ENCODE data around the gene CHD1. TPM values are rescaled to one million over a fixed set of nuclear protein-coding genes. Genes with fewer than 3 reads are reported as not detected.

CHD1 gene
- total and polyA plus RNA-seq, 9 of the 15 experiments (the other 6 are each of a cell fraction or from before 2014, with no cell fraction given): 27.3 to 133 (median 58.7) TPM

- H3K4me2 ChIP-seq (ENCODE audit: insufficient read depth, low read length): no peak overlapping the region
- no peak overlapping the region for H2AFZ ChIP-seq (ENCODE audit: low read depth, low read length)
- H3K4me3 ChIP-seq: no peak overlapping the region
- H3K79me2 ChIP-seq (ENCODE audit: control insufficient read depth, insufficient read depth, low read length): peaks cover 97% of the 10 kb centered on the region
- 44% methylated on average over 1 of the region's 1 CpG for WGBS (ENCODE audit: insufficient coverage, low coverage, missing lambda C conversion rate)
- BruUV-seq (replicated peaks): no TSS peak
- no peaks in the 10 kb centered on the region for H3K9me1 ChIP-seq (ENCODE audit: control insufficient read depth, insufficient read depth, low read length)
- peaks cover 70% of the 10 kb centered on the region for H3K36me3 ChIP-seq (ENCODE audit: control insufficient read depth, insufficient read depth, low read length)
- H3K4me1 ChIP-seq (replicated peaks in 1 of 2; ENCODE audit: control insufficient read depth in 2 of 2, insufficient read depth in 2 of 2, low read length in 2 of 2): no peaks in the 10 kb centered on the region
- FAIRE-seq (no peak), DNase-seq (ENCODE audit: extremely low read depth in 1 of 4, low spot score in 3 of 4) (no peak), ATAC-seq (no peak)
- no peak overlapping the region for H3K9ac ChIP-seq (ENCODE audit: insufficient read depth in 1 of 2, low read depth in 2 of 2, low read length in 2 of 2)
- no peaks in the 10 kb centered on the region for H3K9me3 ChIP-seq (replicated peaks; ENCODE audit: control insufficient read depth, insufficient read depth, low read depth, low read length)
- ChIA-PET POLR2A (interaction anchor here (0.9 to 1.5 kb wide), 3 partner anchors 44 to 148 kb away, joined by 3 to 5 read pairs (median 3); no protein-coding TSS in a partner anchor), CTCF (ENCODE audit: low intra/inter-chr PET ratio) (interaction anchor here (0.6 to 4.0 kb wide), 2 partner anchors 81 to 125 kb away, joined by 3 to 53 read pairs; no protein-coding TSS in a partner anchor)
- H4K20me1 ChIP-seq (replicated peaks; ENCODE audit: control insufficient read depth, insufficient read depth, low read length): no peaks in the 10 kb centered on the region
- intact Hi-C loops (cut with micrococcal nuclease) (loop anchor here (5.0 kb wide), 1 partner anchor 54 kb away; no protein-coding TSS in a partner anchor), in situ Hi-C loops (cut with MboI) (no loop called here)
- H3K27ac ChIP-seq (ENCODE audit: extremely low read depth, low read depth, low read length): no peak overlapping the region
- no peaks in the 10 kb centered on the region for H3K27me3 ChIP-seq (ENCODE audit: control insufficient read depth in 2 of 2, insufficient read depth in 2 of 2, low read length in 2 of 2)
- TF ChIP-seq FUS (optimal IDR thresholded peaks at IDR 0.05; ENCODE audit: low read depth, low read length) (no peak), ZNF263 (CRISPR knock-in tag; IDR thresholded peaks at IDR 0.05; ENCODE audit: borderline replicate concordance) (no peak), ZBTB43 (CRISPR knock-in tag; IDR thresholded peaks at IDR 0.05) (no peak), ZNF696 (CRISPR knock-in tag; conservative IDR thresholded peaks at IDR 0.05) (no peak), ZNF785 (CRISPR knock-in tag; IDR thresholded peaks at IDR 0.05) (no peak), ZNF57 (CRISPR knock-in tag; IDR thresholded peaks at IDR 0.05) (no peak), TEAD2 (tag; IDR thresholded peaks at IDR 0.05) (no peak), RERE (CRISPR knock-in tag; IDR thresholded peaks at IDR 0.05; ENCODE audit: borderline replicate concordance) (no peak), SMARCE1 (IDR thresholded peaks at IDR 0.05) (no peak), ATF7 (IDR thresholded peaks at IDR 0.05) (no peak), HMG20B (CRISPR knock-in tag; IDR thresholded peaks at IDR 0.05) (no peak), ZBTB8A (IDR thresholded peaks at IDR 0.05; ENCODE audit: partially characterized antibody) (no peak)
- TF ChIP-seq, protein P1, sequence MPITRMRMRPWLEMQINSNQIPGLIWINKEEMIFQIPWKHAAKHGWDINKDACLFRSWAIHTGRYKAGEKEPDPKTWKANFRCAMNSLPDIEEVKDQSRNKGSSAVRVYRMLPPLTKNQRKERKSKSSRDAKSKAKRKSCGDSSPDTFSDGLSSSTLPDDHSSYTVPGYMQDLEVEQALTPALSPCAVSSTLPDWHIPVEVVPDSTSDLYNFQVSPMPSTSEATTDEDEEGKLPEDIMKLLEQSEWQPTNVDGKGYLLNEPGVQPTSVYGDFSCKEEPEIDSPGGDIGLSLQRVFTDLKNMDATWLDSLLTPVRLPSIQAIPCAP (CRISPR knock-in tag; IDR thresholded peaks at IDR 0.05; ENCODE audit: borderline replicate concordance): no peak
- TF ChIP-seq, protein P2, sequence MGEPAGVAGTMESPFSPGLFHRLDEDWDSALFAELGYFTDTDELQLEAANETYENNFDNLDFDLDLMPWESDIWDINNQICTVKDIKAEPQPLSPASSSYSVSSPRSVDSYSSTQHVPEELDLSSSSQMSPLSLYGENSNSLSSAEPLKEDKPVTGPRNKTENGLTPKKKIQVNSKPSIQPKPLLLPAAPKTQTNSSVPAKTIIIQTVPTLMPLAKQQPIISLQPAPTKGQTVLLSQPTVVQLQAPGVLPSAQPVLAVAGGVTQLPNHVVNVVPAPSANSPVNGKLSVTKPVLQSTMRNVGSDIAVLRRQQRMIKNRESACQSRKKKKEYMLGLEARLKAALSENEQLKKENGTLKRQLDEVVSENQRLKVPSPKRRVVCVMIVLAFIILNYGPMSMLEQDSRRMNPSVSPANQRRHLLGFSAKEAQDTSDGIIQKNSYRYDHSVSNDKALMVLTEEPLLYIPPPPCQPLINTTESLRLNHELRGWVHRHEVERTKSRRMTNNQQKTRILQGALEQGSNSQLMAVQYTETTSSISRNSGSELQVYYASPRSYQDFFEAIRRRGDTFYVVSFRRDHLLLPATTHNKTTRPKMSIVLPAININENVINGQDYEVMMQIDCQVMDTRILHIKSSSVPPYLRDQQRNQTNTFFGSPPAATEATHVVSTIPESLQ (CRISPR knock-in tag; IDR thresholded peaks at IDR 0.05): no peak
These were observed 20.9 kb downstream of the CHD1 start for GRCh38 chr5:98907951-98908350.
